Activated T-helper 2 cell treated with anti-CD3 and anti-CD28 coated beads, Interferon-gamma antibody, Interleukin-2, Interleukin-4, amounts not matched to agents 10 μg/mL and 5 μg/mL and 100 μg/mL, durations not matched to agents 14 hours and 24 hours and 36 hours (primary cell): Measurements from ENCODE around the gene MAPK14. TPM values are rescaled to one million over a fixed set of nuclear protein-coding genes. Genes with fewer than 3 reads are reported as not detected.

Experiments used
- DNase-seq: peaks from one replicate; pipeline ENCODE4 v3.0.0; 2021; ENCODE audit warnings: low spot score
- H3K27ac Mint-ChIP-seq: one replicate; pipeline ENCODE4 v1.8.0; 2021; ENCODE audit warnings: mixed read lengths
- H3K27me3 Mint-ChIP-seq: one replicate; pipeline ENCODE4 v1.8.0; 2021; ENCODE audit warnings: low read depth, mixed read lengths
- H3K36me3 Mint-ChIP-seq: one replicate; pipeline ENCODE4 v1.8.0; 2021; ENCODE audit warnings: low read depth, mixed read lengths
- H3K4me1 Mint-ChIP-seq: one replicate; pipeline ENCODE4 v1.8.0; 2021; ENCODE audit warnings: low read depth, mixed read lengths
- H3K4me3 Mint-ChIP-seq: one replicate; pipeline ENCODE4 v1.8.0; 2021; ENCODE audit warnings: low read depth, mild to moderate bottlenecking, moderate library complexity, mixed read lengths
- H3K9me3 Mint-ChIP-seq: one replicate; pipeline ENCODE4 v1.8.0; 2021; ENCODE audit warnings: mixed read lengths
- intact Hi-C: fragments of 100-400 bp; cut with micrococcal nuclease; formaldehyde crosslinking; loops from one replicate; pipeline ENCODE4 v1.15.1; 2023
- total RNA-seq: library from RNA; stranded (reverse); gene quantifications from 2 replicates; pipeline ENCODE4 v1.2.3, GENCODE V29; 2022

MAPK14 gene
- total RNA-seq, 1 donor from 2014 or later = 44.3 TPM

DNA sequence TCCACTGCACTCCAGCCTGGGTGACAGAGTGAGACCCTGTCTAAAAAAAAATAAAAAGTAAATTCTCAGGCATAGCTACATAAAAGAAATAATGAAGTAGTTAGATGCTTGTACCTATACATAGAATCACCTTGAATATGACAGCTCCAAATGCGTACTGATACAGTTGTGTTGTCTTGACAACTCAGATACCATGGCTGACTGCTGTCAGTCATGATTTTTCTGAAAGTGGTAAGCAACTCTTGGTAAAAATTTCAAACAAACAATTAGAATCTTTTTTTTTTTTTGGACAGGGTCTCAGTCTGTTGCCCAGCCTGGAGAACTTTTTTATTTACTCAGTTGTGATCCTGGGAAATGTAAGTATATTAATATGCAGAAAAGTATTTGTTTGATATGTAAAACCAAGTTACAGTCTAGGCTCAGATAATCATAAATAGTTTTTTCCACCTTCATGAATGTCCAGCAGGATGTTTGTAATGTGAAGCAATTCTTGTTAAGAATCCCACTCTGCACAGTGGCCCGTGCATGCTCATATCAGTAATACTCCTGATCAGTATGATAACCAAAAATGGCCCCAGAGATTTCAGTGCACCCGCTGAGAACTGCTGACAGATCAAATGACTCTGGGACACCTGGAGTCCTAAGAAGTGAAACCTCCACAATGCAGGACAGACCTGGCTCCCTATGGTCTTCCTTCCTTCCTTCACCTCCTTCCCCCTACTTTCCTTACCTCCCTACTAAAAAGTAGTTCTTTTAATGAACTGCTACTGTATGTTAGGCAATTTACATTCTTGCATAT lies 88.7 kb downstream of the MAPK14 start:
- no peak for DNase-seq
- intact Hi-C loops = no loop called here
- H3K27me3 Mint-ChIP-seq = no peaks in the 10 kb centered on the region
- H3K27ac Mint-ChIP-seq = no peak overlapping the region
- peaks cover 25% of the 10 kb centered on the region for H3K36me3 Mint-ChIP-seq
- no peak overlapping the region for H3K4me3 Mint-ChIP-seq
- H3K9me3 Mint-ChIP-seq = no peaks in the 10 kb centered on the region
- H3K4me1 Mint-ChIP-seq = peaks cover 73% of the 10 kb centered on the region

- Mint-ChIP-seq H3K9me3 (no peaks in the 10 kb centered on the region), H3K4me1 (peaks cover 77% of the 10 kb centered on the region), H3K36me3 (peaks cover 25% of the 10 kb centered on the region), H3K27me3 (no peaks in the 10 kb centered on the region), H3K4me3 (no peak overlapping the region), H3K27ac (peak overlapping the region; percentile 1)
- no peak for DNase-seq
- intact Hi-C loops = no loop called here
Measured at GRCh38 chr6:36116943-36117342, 89.3 kb downstream of the MAPK14 start.

- no peaks in the 10 kb centered on the region for H3K27me3 Mint-ChIP-seq
Measured at GRCh38 chr6:36117658-36118549, 90.3 kb downstream of the MAPK14 start.

DNA sequence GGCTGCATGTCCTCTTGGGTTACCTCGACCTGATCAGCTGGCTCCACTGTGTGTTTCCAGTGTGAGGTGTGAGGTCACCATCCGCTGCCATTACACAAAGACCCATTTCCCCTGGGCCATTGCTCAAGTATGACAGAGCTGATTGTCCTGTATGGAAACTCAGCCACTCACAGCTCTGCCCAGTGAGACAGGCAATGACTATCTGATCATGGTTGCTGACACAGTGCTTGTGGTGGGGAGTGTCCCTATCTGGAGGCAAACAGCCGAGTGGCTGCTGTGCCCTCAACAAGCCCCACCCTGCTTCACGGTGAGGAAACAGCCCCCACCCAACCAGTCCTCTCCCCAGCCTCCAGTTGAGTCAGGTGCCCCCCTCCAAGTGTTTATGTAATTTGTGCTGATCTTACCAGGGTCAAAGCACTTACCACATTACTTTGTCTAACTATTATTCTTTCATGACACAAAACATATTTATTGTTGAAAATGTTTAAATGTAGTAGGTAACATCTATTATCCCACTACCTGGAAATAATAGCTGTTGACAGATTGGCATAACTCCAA lies 91.0 kb downstream of the MAPK14 start:
- H3K27ac Mint-ChIP-seq = peak overlapping the region; percentile 97
- peak; percentile 72 for DNase-seq
- H3K4me1 Mint-ChIP-seq = peaks cover 81% of the 10 kb centered on the region
- no peaks in the 10 kb centered on the region for H3K27me3 Mint-ChIP-seq
- no peaks in the 10 kb centered on the region for H3K9me3 Mint-ChIP-seq
- H3K4me3 Mint-ChIP-seq = no peak overlapping the region
- H3K36me3 Mint-ChIP-seq = peaks cover 20% of the 10 kb centered on the region
- intact Hi-C loops = loop anchor here (1.0 kb wide), 1 partner anchor 91 kb away; the partner anchor contains the start of gene MAPK14

More at GRCh38 chr6:36117658-36118549, 90.3 kb downstream of the MAPK14 start:
- no peak for DNase-seq
- H3K27ac Mint-ChIP-seq = peak overlapping the region; percentile 97
- peaks cover 80% of the 10 kb centered on the region for H3K4me1 Mint-ChIP-seq
- no peak overlapping the region for H3K4me3 Mint-ChIP-seq
- intact Hi-C loops = loop anchor here (1.0 kb wide), 1 partner anchor 91 kb away; the partner anchor contains the start of gene MAPK14
- H3K36me3 Mint-ChIP-seq = peaks cover 21% of the 10 kb centered on the region
- H3K9me3 Mint-ChIP-seq = no peaks in the 10 kb centered on the region

DNA sequence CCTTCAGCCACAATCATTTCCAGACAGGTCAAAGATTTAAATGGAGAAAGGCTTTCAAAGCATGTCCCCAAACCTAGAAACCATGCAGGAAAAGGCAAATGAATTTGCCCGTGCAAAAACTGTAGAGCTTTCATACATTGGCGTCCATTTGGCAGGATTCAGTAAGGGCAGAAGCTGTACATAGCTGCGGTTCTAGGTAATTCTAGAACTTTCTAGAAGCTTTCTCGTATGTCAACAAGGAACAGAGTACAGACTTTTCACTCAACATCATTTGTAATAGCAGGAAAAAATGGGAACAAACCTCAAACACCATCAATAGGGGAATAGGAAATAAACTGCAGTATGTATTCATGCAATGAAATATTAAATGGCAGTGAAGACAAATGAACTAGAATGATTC lies 91.6 kb downstream of the MAPK14 start:
- H3K4me1 Mint-ChIP-seq = peaks cover 78% of the 10 kb centered on the region
- intact Hi-C loops = no loop called here
- DNase-seq = no peak
- peaks cover 20% of the 10 kb centered on the region for H3K36me3 Mint-ChIP-seq
- no peak overlapping the region for H3K4me3 Mint-ChIP-seq
- H3K27ac Mint-ChIP-seq = peak overlapping the region; percentile 97
- no peaks in the 10 kb centered on the region for H3K27me3 Mint-ChIP-seq
- H3K9me3 Mint-ChIP-seq = no peaks in the 10 kb centered on the region

GRCh38 chr6:36120018-36120417 lies 92.4 kb downstream of the MAPK14 start:
- intact Hi-C loops = loop anchor here (2.0 to 5.0 kb wide), 4 partner anchors 77 to 242 kb away; partner anchors contain the start of gene BRPF3
- Mint-ChIP-seq H3K4me1 (peaks cover 72% of the 10 kb centered on the region), H3K36me3 (peaks cover 20% of the 10 kb centered on the region), H3K4me3 (peak overlapping the region; percentile 75), H3K27me3 (no peaks in the 10 kb centered on the region), H3K9me3 (no peaks in the 10 kb centered on the region), H3K27ac (peak overlapping the region; percentile 97)
- no peak for DNase-seq

DNA sequence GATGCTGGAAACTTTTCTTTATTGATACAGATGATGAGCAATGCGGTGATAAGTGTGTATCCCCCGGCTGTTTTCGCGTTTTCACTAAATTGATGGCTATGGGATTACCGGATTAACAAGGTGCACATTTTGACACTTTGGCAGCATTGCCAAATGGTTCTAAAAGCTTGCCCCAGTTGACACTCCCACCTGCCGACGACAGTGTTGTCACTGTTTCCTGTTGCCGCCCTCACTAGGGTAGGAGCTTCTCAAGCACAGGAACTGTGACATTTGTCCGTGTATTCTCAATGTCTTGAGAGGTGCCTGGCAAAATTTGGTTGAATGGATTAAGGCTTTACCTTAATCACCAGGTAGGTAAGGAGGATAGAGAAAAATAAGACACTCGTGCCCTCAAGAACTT lies 92.9 kb downstream of the MAPK14 start:
- intact Hi-C loops = loop anchor here (2.0 to 5.0 kb wide), 4 partner anchors 76 to 242 kb away; partner anchors contain the start of gene BRPF3
- Mint-ChIP-seq H3K4me1 (peaks cover 67% of the 10 kb centered on the region), H3K27me3 (no peaks in the 10 kb centered on the region), H3K9me3 (no peaks in the 10 kb centered on the region), H3K27ac (peak overlapping the region; percentile 97), H3K36me3 (peaks cover 20% of the 10 kb centered on the region), H3K4me3 (peak overlapping the region; percentile 75)
- DNase-seq = peak; percentile 75

GRCh38 chr6:36120979-36121786 lies 93.6 kb downstream of the MAPK14 start:
- no peaks in the 10 kb centered on the region for H3K27me3 Mint-ChIP-seq
- peak; percentile 58 for DNase-seq
- H3K36me3 Mint-ChIP-seq = peaks cover 17% of the 10 kb centered on the region
- peak overlapping the region; percentile 97 for H3K27ac Mint-ChIP-seq
- intact Hi-C loops = loop anchor here (1.0 to 5.0 kb wide), 5 partner anchors 10 to 241 kb away; partner anchors contain the start of gene BRPF3
- H3K4me3 Mint-ChIP-seq = peak overlapping the region; percentile 75
- H3K9me3 Mint-ChIP-seq = no peaks in the 10 kb centered on the region
- H3K4me1 Mint-ChIP-seq = peaks cover 68% of the 10 kb centered on the region

GRCh38 chr6:36121787-36122494 lies 94.3 kb downstream of the MAPK14 start:
- peaks cover 71% of the 10 kb centered on the region for H3K4me1 Mint-ChIP-seq
- no peak overlapping the region for H3K4me3 Mint-ChIP-seq
- intact Hi-C loops = loop anchor here (1.0 to 5.0 kb wide), 5 partner anchors 9 to 240 kb away; partner anchors contain the start of gene BRPF3
- no peak for DNase-seq
- H3K27ac Mint-ChIP-seq = peak overlapping the region; percentile 97
- H3K27me3 Mint-ChIP-seq = no peaks in the 10 kb centered on the region
- H3K9me3 Mint-ChIP-seq = no peaks in the 10 kb centered on the region
- peaks cover 12% of the 10 kb centered on the region for H3K36me3 Mint-ChIP-seq

DNA sequence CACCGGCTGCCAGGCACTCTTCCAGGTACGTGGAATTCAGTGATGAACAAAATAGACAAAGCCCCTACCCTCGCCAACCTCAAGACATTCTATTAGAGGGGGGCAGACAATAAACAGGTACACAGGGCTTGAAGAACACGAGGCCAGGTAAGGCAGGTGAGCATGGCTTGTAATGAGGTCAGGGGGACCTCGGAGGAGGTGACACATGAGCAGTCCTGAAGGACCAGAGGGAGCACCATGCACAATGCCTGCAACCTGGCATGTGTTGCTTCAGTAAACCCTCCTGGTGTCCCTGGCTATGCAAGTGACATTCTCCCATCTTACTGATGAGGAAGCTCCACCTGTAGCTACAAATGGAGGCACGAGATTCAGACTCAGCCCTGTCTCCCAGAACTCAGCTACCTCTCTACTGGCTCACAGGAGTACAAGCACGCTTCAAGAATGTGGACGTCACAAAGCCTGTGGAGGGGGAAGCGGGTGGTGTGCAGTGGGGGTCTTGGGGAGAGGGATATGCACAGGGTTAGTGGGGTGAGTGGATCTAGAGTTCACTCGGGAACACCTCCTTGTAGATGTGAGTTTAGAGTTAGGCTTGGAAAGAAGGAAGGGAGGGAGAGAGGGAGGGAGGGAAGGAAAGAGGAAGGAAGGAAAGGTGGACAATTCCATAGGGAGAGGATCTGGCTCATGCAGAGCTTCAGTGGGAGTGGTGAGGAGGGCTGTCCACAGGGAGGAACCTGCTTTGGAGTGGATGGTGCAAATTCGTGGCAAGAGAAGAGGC lies 95.1 kb downstream of the MAPK14 start:
- Mint-ChIP-seq H3K27me3 (no peaks in the 10 kb centered on the region), H3K27ac (no peak overlapping the region), H3K4me1 (peaks cover 67% of the 10 kb centered on the region), H3K4me3 (no peak overlapping the region), H3K9me3 (no peaks in the 10 kb centered on the region), H3K36me3 (peaks cover 6% of the 10 kb centered on the region)
- intact Hi-C loops = loop anchor here (5.0 kb wide), 3 partner anchors 120 to 240 kb away; no protein-coding TSS in a partner anchor
- DNase-seq = no peak
